ENCODE data around the gene UNC13C.

UNC13C gene

DNA sequence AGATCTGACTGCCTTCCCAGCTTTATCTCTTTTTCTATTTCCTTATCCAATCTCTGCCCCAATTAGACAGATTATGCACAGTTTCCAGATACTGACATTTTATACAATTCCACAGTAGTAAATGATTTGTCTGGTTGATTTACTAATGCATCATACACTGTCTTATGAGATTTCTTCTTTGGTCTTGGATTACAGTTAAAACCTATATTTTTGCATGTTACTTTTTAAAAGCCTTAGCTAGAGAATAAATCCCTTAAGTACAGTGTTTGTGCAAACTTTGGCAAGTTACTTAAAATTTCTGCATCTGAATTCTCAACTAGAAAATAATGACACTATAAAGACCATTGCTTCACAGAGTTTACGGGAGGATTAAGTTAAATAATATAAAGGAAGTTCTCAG, 6.0 kb downstream of the UNC13C start:
- Mint-ChIP-seq H3K4me1 (no peaks in the 10 kb centered on the region), H3K27me3 (peaks cover 2% of the 10 kb centered on the region), H3K27ac (no peak overlapping the region), H3K4me3 (no peak overlapping the region), H3K36me3 (no peaks in the 10 kb centered on the region), H3K9me3 (no peaks in the 10 kb centered on the region)
- no peak for DNase-seq
- CTCF ChIA-PET = interaction anchor here (0.7 kb wide), 1 partner anchor 1264 kb away, joined by 6 read pairs; no protein-coding TSS in a partner anchor

DNA sequence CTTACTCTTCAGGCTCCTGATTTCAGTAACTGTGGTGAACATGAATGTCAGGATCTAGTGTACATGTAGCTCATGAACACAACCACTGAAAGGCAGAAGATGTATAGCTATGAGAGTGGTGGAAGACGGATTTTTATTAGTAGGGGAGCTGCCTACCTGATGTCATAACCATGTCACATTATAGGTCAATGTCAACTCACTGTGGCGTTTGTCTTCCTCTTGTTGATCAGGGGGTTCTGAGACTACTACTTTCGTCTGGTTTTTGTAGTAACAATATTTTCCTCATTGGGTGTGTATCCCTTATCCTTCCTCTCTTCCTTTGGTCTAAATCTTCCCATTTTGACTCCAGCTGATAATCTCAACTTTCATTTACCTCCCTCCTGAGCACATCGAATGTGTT, 7.3 kb downstream of the UNC13C start:
- CTCF ChIA-PET = no interaction called here
- Mint-ChIP-seq H3K4me3 (no peak overlapping the region), H3K4me1 (no peaks in the 10 kb centered on the region), H3K36me3 (no peaks in the 10 kb centered on the region), H3K27me3 (no peaks in the 10 kb centered on the region), H3K27ac (no peak overlapping the region), H3K9me3 (no peaks in the 10 kb centered on the region)
- no peak for DNase-seq

DNA sequence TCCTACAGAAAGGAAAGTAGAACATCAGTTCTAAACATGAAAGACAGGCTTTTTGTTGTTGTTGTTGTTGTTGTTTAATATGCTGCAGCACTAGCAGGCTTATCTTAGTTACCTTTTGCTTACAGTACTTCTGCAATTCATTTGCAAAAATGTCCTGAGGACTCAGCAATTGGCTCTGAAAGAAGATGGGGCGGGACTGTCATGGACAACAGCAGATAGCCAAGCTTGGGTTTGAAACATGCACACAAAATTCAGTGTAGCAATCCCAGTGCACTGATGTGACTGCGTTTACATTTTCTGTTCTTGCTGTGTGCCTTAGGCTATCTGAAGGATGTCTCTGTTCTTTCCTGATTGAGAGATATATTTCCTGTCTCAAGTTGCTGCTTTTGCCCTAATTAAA, 9.2 kb downstream of the UNC13C start:
- Mint-ChIP-seq H3K36me3 (no peaks in the 10 kb centered on the region), H3K4me1 (no peaks in the 10 kb centered on the region), H3K4me3 (no peak overlapping the region), H3K27me3 (no peaks in the 10 kb centered on the region), H3K9me3 (no peaks in the 10 kb centered on the region), H3K27ac (no peak overlapping the region)
- CTCF ChIA-PET = no interaction called here
- no peak for DNase-seq

DNA sequence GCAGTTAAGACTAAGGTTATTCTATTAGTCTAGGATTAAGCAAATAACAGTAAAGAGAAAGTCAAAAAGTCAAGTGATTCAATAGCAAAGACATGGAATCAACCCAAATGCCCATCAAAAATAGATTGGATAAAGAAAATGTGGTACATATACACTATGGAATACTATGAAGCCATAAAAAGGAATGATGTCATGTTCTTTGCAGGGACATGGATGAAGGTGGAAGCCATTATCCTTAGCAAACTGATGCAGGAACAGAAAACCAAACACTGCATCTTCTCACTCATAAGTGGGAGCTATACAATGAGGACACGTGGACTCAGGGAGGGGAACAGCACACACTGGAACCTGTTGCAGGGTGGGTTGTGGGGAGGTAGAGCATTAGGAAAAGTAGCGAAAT, 29.0 kb downstream of the UNC13C start:
- Mint-ChIP-seq H3K27me3 (no peaks in the 10 kb centered on the region), H3K4me3 (no peak overlapping the region), H3K9me3 (no peaks in the 10 kb centered on the region), H3K36me3 (no peaks in the 10 kb centered on the region), H3K4me1 (no peaks in the 10 kb centered on the region), H3K27ac (no peak overlapping the region)
- DNase-seq = no peak
- CTCF ChIA-PET = no interaction called here

DNA sequence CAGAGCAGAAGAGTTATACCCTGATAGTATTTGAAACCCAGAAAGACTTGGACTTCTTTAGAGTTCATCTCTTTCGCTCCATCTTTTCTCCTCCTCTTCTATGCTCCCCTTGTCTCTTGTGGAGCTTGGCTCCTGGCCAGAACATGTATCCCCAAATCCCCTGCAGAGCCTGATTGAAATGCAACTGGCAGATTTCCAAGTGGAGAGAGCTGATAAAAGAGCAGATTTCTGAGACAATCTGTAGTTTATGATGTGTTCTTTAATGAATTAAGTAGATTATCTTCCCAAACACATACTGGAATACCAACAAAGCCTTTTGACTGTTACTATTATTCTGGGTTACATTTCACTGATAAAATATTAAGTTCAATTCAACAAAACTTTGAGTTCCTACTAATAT, 33.4 kb downstream of the UNC13C start:
- no peaks in the 10 kb centered on the region for H3K27me3 Mint-ChIP-seq
- no peaks in the 10 kb centered on the region for H3K9me3 Mint-ChIP-seq
- H3K36me3 Mint-ChIP-seq = no peaks in the 10 kb centered on the region
- CTCF ChIA-PET = no interaction called here
- DNase-seq = no peak
- no peaks in the 10 kb centered on the region for H3K4me1 Mint-ChIP-seq
- no peak overlapping the region for H3K27ac Mint-ChIP-seq
- H3K4me3 Mint-ChIP-seq = no peak overlapping the region

DNA sequence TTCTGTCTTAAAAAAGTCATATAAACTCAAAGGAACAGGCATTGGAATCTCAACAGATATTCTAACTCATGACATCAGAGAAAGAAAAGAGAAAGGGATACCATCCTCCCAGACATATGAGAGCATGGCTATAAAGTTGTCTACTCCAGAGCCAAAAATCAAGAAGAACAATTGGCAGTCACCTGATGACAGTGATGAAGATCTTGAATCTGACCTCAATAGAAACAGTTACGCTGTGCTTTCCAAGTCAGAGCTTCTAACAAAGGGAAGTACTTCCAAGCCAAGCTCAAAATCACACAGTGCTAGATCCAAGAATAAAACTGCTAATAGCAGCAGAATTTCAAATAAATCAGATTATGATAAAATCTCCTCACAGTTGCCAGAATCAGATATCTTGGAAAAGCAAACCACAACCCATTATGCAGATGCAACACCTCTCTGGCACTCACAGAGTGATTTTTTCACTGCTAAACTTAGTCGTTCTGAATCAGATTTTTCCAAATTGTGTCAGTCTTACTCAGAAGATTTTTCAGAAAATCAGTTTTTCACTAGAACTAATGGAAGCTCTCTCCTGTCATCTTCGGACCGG, 35.9 kb downstream of the UNC13C start:
- Mint-ChIP-seq H3K9me3 (no peaks in the 10 kb centered on the region), H3K4me3 (no peak overlapping the region), H3K27me3 (no peaks in the 10 kb centered on the region), H3K36me3 (no peaks in the 10 kb centered on the region), H3K27ac (no peak overlapping the region), H3K4me1 (no peaks in the 10 kb centered on the region)
- CTCF ChIA-PET = no interaction called here
- no peak for DNase-seq

DNA sequence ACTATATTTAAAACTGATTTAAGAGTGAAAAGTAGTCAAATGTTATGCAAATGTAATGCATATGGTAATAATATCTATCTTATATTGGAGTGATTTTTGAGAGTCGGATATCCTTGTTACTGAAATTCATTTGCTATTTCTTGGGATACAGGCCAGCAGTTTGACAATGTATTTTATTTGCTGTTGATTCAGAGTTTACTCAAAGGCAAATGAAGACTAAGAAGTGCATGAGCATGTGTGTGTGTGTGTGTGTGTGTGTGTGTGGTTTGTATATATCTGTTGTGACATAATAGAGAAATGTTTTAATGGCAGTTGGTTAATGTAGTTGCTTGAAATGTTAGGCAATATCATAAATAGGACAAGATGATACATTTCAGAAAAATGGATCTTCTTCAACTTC, 39.0 kb downstream of the UNC13C start:
- Mint-ChIP-seq H3K27ac (no peak overlapping the region), H3K4me3 (no peak overlapping the region), H3K9me3 (peaks cover 3% of the 10 kb centered on the region), H3K4me1 (no peaks in the 10 kb centered on the region), H3K36me3 (no peaks in the 10 kb centered on the region), H3K27me3 (no peaks in the 10 kb centered on the region)
- no peak for DNase-seq
- CTCF ChIA-PET = no interaction called here

DNA sequence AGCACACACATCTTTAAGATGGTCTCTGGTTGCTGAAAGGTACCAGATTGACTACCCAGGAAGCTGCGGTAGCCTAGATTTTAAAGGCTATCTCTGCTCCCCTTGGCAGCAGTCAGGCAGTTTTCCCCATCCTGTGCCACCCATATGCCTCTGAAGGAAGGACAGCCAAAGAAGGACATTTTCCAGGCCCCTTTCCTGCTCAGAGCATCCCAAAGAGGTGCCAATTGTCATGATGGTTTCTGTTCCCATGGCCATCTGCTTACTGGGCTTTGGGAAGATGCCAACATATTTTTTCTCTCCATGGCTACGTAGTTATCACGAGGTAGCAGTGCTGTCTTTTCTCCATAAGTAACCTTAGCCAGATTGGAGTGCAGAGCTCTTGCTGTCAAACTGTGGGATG, 39.7 kb downstream of the UNC13C start:
- CTCF ChIA-PET = no interaction called here
- Mint-ChIP-seq H3K4me1 (no peaks in the 10 kb centered on the region), H3K4me3 (no peak overlapping the region), H3K9me3 (peaks cover 3% of the 10 kb centered on the region), H3K36me3 (no peaks in the 10 kb centered on the region), H3K27me3 (no peaks in the 10 kb centered on the region), H3K27ac (no peak overlapping the region)
- no peak for DNase-seq

DNA sequence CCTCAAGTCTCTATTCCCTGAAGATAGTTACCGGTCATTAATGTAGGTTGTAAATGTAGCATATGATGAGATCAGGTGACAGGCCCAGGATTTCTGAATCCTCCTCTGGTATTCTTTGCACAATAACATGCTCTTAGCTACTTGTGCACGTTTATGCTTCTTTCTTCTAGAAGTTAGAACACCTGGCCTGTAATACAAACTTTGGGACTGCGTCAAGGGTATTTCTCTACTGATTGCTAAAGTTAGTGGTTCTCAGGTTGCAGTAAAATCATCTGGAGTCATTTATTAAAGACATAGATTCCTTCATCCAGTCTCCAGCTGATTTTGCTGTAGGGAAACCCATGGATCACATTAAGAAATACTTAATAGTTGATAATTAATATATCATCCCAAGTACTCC, 48.0 kb downstream of the UNC13C start:
- Mint-ChIP-seq H3K27ac (no peak overlapping the region), H3K4me1 (no peaks in the 10 kb centered on the region), H3K9me3 (peaks cover 4% of the 10 kb centered on the region), H3K36me3 (no peaks in the 10 kb centered on the region), H3K27me3 (no peaks in the 10 kb centered on the region), H3K4me3 (no peak overlapping the region)
- CTCF ChIA-PET = no interaction called here
- DNase-seq = no peak

DNA sequence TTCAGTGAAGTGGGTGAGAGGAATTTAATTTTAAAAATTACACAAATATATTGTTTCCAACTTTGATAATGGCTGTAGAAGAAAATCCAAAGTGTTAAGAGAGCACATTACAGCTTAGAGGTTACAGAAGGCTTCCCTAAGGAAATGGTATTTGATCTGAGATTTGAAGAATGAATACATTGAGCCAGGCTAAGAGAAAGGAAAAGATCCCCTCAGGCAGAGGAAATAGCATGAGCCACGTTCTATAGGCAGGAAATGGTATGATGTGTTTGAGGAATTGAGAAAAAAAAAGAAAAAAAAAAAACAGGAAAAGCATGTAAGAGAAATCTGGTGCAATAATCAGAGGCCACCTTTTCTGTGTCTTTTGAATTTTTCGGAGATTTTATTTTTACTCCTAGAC, 48.6 kb downstream of the UNC13C start:
- Mint-ChIP-seq H3K36me3 (no peaks in the 10 kb centered on the region), H3K27me3 (no peaks in the 10 kb centered on the region), H3K9me3 (peaks cover 3% of the 10 kb centered on the region), H3K4me1 (no peaks in the 10 kb centered on the region), H3K27ac (no peak overlapping the region), H3K4me3 (no peak overlapping the region)
- CTCF ChIA-PET = no interaction called here
- no peak for DNase-seq

DNA sequence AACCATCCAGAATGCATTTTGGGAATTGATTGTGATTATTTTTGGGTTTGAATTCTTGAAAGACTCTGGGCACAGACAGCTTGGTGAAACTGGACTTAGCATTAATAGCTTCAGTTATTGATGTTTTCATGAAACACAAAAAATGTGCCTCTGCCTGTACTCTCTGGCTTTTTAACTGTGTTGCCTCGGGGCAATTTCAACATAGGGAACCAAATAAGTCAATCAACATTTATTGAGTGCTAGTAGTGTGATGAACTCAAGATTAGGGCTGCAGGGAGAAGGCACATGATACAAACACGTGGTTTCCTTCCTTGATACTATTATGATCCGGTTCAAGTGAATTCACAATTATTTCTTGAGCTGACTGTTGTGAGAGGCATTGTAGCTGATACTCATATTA, 50.8 kb downstream of the UNC13C start:
- Mint-ChIP-seq H3K4me1 (no peaks in the 10 kb centered on the region), H3K9me3 (peaks cover 2% of the 10 kb centered on the region), H3K4me3 (no peak overlapping the region), H3K27ac (no peak overlapping the region), H3K36me3 (no peaks in the 10 kb centered on the region), H3K27me3 (no peaks in the 10 kb centered on the region)
- CTCF ChIA-PET = no interaction called here
- DNase-seq = no peak

DNA sequence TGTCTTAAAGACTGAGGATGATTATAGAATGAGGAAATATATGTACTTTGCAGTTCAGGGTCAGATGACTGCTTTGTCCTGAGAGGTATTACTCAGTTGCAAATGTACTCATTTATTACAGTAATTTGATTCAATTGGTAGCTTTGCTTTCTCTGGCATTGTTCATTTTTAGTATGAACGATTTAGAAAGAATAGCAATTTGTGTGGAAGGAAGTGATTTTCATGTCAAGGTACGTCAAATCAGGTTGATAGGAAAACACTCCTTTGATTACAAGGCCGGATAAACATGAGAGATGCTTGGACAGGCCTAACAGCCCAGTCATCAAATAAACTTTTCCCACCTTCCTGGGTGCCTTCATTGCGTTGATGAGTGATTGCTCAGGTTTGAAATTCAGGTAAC, 53.8 kb downstream of the UNC13C start:
- Mint-ChIP-seq H3K27me3 (no peaks in the 10 kb centered on the region), H3K4me3 (no peak overlapping the region), H3K4me1 (no peaks in the 10 kb centered on the region), H3K27ac (no peak overlapping the region), H3K36me3 (no peaks in the 10 kb centered on the region), H3K9me3 (peaks cover 2% of the 10 kb centered on the region)
- CTCF ChIA-PET = no interaction called here
- no peak for DNase-seq

DNA sequence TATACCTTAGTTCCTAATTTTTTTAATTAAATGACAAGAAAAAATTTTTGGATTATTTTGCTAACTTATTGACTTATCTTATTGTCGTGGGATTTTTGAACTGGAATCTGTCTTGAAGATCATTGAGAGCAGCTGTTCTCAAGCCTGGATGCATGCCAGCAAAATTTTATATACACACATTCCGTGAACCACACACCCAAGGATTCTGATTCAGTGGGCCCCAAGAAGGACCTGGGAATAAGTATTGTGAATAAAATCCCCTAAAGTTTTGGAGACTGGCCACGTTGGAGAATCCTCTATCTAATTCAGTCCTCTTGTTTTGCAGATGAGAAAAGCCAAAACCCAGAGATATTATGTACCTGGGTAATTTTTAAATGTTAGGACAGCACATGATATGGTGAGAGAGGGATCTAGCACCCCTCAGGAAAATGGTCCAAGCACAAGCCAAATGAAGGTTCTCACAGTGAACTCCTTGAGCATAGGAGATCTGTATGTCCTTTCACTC, 55.2 kb downstream of the UNC13C start:
- H3K4me3 Mint-ChIP-seq = no peak overlapping the region
- no peak overlapping the region for H3K27ac Mint-ChIP-seq
- H3K27me3 Mint-ChIP-seq = no peaks in the 10 kb centered on the region
- no peaks in the 10 kb centered on the region for H3K4me1 Mint-ChIP-seq
- DNase-seq = no peak
- H3K9me3 Mint-ChIP-seq = peaks cover 2% of the 10 kb centered on the region
- CTCF ChIA-PET = no interaction called here
- no peaks in the 10 kb centered on the region for H3K36me3 Mint-ChIP-seq

DNA sequence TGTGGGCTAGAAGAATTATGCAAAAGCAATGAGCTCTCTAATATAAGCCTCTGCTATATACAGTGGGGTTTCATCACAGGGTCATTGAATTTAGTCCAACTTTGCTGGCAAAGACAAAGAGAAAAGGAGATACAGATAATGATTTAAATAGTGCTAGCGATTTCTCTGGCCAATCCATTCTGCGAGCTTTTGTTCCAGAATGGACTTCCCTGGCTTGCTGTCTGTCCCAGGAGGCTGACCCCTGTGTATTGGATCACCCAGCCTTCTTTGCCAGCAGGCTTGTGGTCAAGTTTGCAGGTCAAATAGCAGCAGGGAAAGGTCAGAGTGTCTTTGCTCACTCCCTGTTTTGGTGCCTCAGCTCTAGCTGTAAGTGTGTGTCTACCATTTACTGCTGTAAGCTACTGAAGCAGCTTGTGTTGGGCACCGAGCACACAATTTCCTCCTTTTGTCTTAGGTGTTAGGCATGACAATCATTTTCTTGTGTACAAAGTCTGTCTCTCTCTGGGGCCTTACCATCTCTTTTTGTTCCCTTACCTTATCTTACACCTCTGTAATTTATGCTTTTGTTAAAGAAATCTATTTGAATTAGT, 55.7 kb downstream of the UNC13C start:
- Mint-ChIP-seq H3K27ac (no peak overlapping the region), H3K9me3 (peaks cover 2% of the 10 kb centered on the region), H3K36me3 (no peaks in the 10 kb centered on the region), H3K27me3 (no peaks in the 10 kb centered on the region), H3K4me3 (no peak overlapping the region), H3K4me1 (no peaks in the 10 kb centered on the region)
- CTCF ChIA-PET = no interaction called here
- DNase-seq = no peak

DNA sequence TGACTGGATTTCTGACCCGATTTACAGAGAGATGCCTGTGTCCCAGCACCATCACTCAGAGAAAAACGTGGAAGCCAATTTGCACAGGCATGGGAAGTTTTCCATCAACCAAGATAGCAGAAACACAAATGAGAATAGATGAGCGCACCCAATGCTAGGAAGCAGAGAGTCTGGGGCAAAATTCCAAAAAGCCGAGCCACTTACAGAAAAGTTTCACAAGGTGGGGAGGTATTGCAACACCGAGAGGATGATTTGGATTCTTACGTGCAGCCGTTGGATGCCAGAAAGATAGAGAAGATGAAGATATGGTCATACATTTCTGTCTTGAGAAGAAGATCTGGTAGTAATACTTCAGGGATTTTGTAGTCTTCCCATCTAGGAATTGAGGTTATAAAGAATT, 57.4 kb downstream of the UNC13C start:
- Mint-ChIP-seq H3K27me3 (no peaks in the 10 kb centered on the region), H3K36me3 (no peaks in the 10 kb centered on the region), H3K4me1 (no peaks in the 10 kb centered on the region), H3K4me3 (no peak overlapping the region), H3K9me3 (peaks cover 2% of the 10 kb centered on the region), H3K27ac (no peak overlapping the region)
- CTCF ChIA-PET = no interaction called here
- no peak for DNase-seq

DNA sequence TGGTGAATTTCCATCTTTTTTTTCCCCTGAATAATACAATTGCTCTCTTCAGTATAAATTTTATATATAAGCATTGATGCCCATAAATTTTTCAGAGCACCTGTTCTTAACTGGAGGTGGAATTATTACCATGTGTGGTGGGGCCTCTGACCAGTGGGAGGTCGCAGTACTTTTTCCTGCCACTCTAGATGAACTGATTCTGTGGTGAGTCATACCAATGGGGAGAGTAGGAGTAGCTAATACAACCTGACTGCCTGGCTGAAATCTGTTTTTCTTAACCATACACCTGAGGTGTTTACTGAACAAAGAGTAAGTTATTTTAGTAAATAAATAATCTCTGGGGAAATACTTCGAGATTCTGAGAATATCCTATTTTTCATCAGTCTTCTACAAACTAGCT, 67.2 kb downstream of the UNC13C start:
- no peaks in the 10 kb centered on the region for H3K9me3 Mint-ChIP-seq
- H3K4me3 Mint-ChIP-seq = no peak overlapping the region
- no peak for DNase-seq
- H3K27me3 Mint-ChIP-seq = no peaks in the 10 kb centered on the region
- H3K36me3 Mint-ChIP-seq = no peaks in the 10 kb centered on the region
- H3K27ac Mint-ChIP-seq = no peak overlapping the region
- H3K4me1 Mint-ChIP-seq = no peaks in the 10 kb centered on the region
- CTCF ChIA-PET = no interaction called here
